ENCODE results near the gene MAP4. TPM values are rescaled to one million over a fixed set of nuclear protein-coding genes. Genes with fewer than 3 reads are reported as not detected.

The MAP4 gene
- total RNA-seq, 1 experiment from 2014 or later: 140 TPM

DNA sequence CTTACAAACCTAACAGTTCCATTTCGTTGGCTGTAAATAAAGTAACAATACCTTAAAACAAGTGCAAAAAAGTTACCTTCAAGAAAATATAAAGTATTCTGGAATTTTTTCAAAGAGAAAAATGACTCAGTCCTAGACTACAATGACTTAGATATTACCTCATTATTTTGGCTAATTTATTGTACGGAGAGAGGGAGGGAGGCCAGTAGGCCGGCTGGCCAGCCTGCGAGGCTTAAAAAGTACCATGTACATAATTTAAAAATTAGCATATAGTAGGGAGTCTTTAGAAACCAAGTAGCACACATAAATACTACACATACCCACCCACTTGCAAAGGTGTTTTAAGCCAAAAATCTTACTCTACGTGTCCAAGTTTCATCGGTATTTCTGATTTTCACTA, 41.9 kb upstream of the MAP4 start:
- H3K4me1 Mint-ChIP-seq: no peaks in the 10 kb centered on the region
- TF ChIP-seq, protein P1, sequence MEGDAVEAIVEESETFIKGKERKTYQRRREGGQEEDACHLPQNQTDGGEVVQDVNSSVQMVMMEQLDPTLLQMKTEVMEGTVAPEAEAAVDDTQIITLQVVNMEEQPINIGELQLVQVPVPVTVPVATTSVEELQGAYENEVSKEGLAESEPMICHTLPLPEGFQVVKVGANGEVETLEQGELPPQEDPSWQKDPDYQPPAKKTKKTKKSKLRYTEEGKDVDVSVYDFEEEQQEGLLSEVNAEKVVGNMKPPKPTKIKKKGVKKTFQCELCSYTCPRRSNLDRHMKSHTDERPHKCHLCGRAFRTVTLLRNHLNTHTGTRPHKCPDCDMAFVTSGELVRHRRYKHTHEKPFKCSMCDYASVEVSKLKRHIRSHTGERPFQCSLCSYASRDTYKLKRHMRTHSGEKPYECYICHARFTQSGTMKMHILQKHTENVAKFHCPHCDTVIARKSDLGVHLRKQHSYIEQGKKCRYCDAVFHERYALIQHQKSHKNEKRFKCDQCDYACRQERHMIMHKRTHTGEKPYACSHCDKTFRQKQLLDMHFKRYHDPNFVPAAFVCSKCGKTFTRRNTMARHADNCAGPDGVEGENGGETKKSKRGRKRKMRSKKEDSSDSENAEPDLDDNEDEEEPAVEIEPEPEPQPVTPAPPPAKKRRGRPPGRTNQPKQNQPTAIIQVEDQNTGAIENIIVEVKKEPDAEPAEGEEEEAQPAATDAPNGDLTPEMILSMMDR (conservative IDR thresholded peaks at IDR 0.05): no peak
- H2BK20ac ChIP-seq (ENCODE audit: low read depth, low read length, poor library complexity, severe bottlenecking): no peak overlapping the region
- H3K27ac ChIP-seq (ENCODE audit: insufficient read length, low read depth, low read length): no peak overlapping the region
- H3K27me3 ChIP-seq (ENCODE audit: insufficient read depth, low read length): no peaks in the 10 kb centered on the region
- no peaks in the 10 kb centered on the region for H3K4me1 ChIP-seq (ENCODE audit: insufficient read depth, low read length)
- H3K4ac ChIP-seq (ENCODE audit: low read depth, low read length): no peak overlapping the region
- H3K4me2 ChIP-seq (ENCODE audit: insufficient read depth, insufficient read length, low read length): no peak overlapping the region
- peaks cover 30 to 36% (median 31%) of the 10 kb centered on the region in 3 experiments for H3K36me3 Mint-ChIP-seq (ENCODE audit: insufficient read depth in 1 of 3, low read depth in 3 of 3)
- H3K27me3 Mint-ChIP-seq (ENCODE audit: low read depth): no peaks in the 10 kb centered on the region
- H3K14ac ChIP-seq (ENCODE audit: insufficient read depth, low read length): no peak overlapping the region
- no peak overlapping the region for H2AFZ ChIP-seq (ENCODE audit: low read length)
- no peak for DNase-seq
- H3K4me3 Mint-ChIP-seq: no peak overlapping the region
- no peak overlapping the region for H4K8ac ChIP-seq (replicated peaks; ENCODE audit: insufficient read length, low read depth, low read length)
- no peak overlapping the region for H4K5ac ChIP-seq (ENCODE audit: insufficient read length, low read depth, low read length)
- H2BK15ac ChIP-seq (ENCODE audit: low read depth, low read length): no peak overlapping the region
- no peak overlapping the region for H3K18ac ChIP-seq (ENCODE audit: insufficient read length, low read depth, low read length)
- no peak overlapping the region for H3K23ac ChIP-seq (ENCODE audit: insufficient read length, low read depth, low read length)
- no peak overlapping the region for H4K91ac ChIP-seq (ENCODE audit: insufficient read length, low read depth, low read length)
- H3K79me2 ChIP-seq (ENCODE audit: insufficient read depth, low read length): peaks cover 1% of the 10 kb centered on the region; the same call in 1 of the 2 replicates
- no peak overlapping the region for H2BK5ac ChIP-seq (ENCODE audit: insufficient read length, low read length)
- H2BK120ac ChIP-seq (ENCODE audit: low read depth, low read length, poor library complexity, severe bottlenecking): no peak overlapping the region
- peaks cover 30 to 34% of the 10 kb centered on the region in 2 experiments for H3K9me3 Mint-ChIP-seq
- WGBS (ENCODE audit: extremely low coverage, insufficient read length, low lambda C conversion rate): no CpG with 5 or more reads among the region's 6 CpGs
- H2BK12ac ChIP-seq (ENCODE audit: insufficient read length, low read depth, low read length): no peak overlapping the region
- H3K9ac ChIP-seq (ENCODE audit: extremely low read depth, insufficient read length, low read length): no peak overlapping the region
- no peak overlapping the region for H2AK5ac ChIP-seq (ENCODE audit: insufficient read length, low read length)
- no peaks in the 10 kb centered on the region for H3K23me2 ChIP-seq (ENCODE audit: insufficient read length, low read depth, low read length, poor library complexity, severe bottlenecking)
- H3K27ac Mint-ChIP-seq: no peak overlapping the region
- no peaks in the 10 kb centered on the region for H3K9me3 ChIP-seq (ENCODE audit: control insufficient read depth, low read depth, low read length)
- no peak overlapping the region for H3K56ac ChIP-seq (ENCODE audit: insufficient read length, low read depth, low read length)
- H3K79me1 ChIP-seq (ENCODE audit: insufficient read depth, low read depth, low read length, poor library complexity, severe bottlenecking): no peaks in the 10 kb centered on the region
- H4K20me1 ChIP-seq (ENCODE audit: control insufficient read depth, insufficient read depth, insufficient read length): no peaks in the 10 kb centered on the region
- no peak overlapping the region for H3T11ph ChIP-seq (ENCODE audit: low read length)

Measured in H9 (cell line).